ENCODE measurements around the gene IQCF6. TPM values are rescaled to one million over a fixed set of nuclear protein-coding genes. Genes with fewer than 3 reads are reported as not detected.

IQCF6 gene
- total RNA-seq, 1 donor from 2014 or later: not detected

DNA sequence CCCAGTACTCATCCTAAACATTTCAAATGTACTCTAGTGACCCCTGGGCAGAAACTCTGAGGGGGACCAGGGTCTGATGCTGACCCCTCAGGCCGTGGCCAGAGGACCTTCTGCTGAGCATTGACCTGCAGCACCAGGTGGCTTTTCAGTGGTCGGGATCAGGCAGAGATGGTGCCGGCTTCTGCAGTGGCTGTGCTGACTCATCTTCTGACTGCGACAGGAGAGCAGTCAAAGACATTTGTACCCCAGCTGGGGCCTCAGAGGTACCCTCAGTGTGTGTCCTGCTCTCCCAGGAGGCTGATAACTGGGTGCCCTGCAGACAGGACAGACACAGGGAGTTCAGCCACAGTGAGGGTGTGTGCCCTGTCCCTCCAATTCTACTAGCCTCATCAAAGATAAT is 36.6 kb upstream of the IQCF6 start:
- no peaks in the 10 kb centered on the region for H3K4me1 ChIP-seq (ENCODE audit: insufficient read depth, low read length)
- H3K9ac ChIP-seq (ENCODE audit: low read length): no peak overlapping the region
- no peak overlapping the region for H3K4me3 Mint-ChIP-seq (ENCODE audit: unreplicated experiment)
- no peaks in the 10 kb centered on the region for H3K27me3 ChIP-seq (ENCODE audit: insufficient read depth, low read length)
- no peak for DNase-seq (ENCODE audit: low read depth)
- H3K36me3 ChIP-seq (ENCODE audit: insufficient read depth, low read length): no peaks in the 10 kb centered on the region
- no peak overlapping the region for H3K27ac ChIP-seq (ENCODE audit: low read depth, low read length)
- no peak overlapping the region for H3K4me3 ChIP-seq (ENCODE audit: insufficient read depth, low read depth, low read length)
- H2AFZ ChIP-seq (ENCODE audit: low read depth, low read length): no peak overlapping the region
- no peak overlapping the region for H3K27ac Mint-ChIP-seq (ENCODE audit: unreplicated experiment)
- FAIRE-seq: no peak
- H3K27me3 Mint-ChIP-seq (ENCODE audit: low read depth, unreplicated experiment): peaks cover 17% of the 10 kb centered on the region
- H3K4me2 ChIP-seq (ENCODE audit: low read length): no peak overlapping the region
- no peaks in the 10 kb centered on the region for H3K79me2 ChIP-seq (ENCODE audit: insufficient read depth, low read length)
- H4K20me1 ChIP-seq (ENCODE audit: insufficient read depth, low read length): no peaks in the 10 kb centered on the region
- H3K36me3 Mint-ChIP-seq (ENCODE audit: low read depth, unreplicated experiment): peaks cover 4% of the 10 kb centered on the region
- peaks cover 3% of the 10 kb centered on the region for H3K4me1 Mint-ChIP-seq (ENCODE audit: low read depth, unreplicated experiment)
- no peaks in the 10 kb centered on the region for H3K9me3 ChIP-seq (ENCODE audit: insufficient read depth, low read depth, low read length)
- TF ChIP-seq, protein P1, sequence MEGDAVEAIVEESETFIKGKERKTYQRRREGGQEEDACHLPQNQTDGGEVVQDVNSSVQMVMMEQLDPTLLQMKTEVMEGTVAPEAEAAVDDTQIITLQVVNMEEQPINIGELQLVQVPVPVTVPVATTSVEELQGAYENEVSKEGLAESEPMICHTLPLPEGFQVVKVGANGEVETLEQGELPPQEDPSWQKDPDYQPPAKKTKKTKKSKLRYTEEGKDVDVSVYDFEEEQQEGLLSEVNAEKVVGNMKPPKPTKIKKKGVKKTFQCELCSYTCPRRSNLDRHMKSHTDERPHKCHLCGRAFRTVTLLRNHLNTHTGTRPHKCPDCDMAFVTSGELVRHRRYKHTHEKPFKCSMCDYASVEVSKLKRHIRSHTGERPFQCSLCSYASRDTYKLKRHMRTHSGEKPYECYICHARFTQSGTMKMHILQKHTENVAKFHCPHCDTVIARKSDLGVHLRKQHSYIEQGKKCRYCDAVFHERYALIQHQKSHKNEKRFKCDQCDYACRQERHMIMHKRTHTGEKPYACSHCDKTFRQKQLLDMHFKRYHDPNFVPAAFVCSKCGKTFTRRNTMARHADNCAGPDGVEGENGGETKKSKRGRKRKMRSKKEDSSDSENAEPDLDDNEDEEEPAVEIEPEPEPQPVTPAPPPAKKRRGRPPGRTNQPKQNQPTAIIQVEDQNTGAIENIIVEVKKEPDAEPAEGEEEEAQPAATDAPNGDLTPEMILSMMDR (IDR thresholded peaks at IDR 0.05; ENCODE audit: insufficient read depth, low read depth, low read length): no peak
- no peak for TF ChIP-seq EZH2 (IDR thresholded peaks at IDR 0.05; ENCODE audit: insufficient read depth, low read length)
- peaks cover 12% of the 10 kb centered on the region for H3K9me3 Mint-ChIP-seq (ENCODE audit: unreplicated experiment)

DNA sequence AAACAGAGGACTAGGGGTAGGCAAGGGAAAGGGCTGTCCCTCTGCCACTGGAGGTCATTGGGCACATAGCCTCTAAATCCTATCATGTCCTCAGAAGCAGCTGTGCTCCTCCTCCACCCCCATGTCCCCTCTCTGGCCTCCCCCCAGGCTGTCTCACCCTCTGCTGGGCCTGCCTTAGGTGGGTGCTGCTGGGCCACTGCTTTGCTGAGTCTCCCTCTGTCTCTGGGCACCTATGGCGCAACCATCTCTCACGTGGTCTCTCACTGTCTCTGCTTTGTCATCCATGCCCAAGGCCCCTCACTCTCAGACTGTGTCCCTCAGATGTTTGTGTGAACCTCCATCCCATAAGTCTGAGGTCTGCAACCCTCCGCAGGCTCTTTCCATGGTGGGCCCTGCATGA is 35.0 kb upstream of the IQCF6 start:
- H3K27ac ChIP-seq (ENCODE audit: low read depth, low read length): no peak overlapping the region
- H3K4me3 ChIP-seq (ENCODE audit: insufficient read depth, low read depth, low read length): no peak overlapping the region
- no peak overlapping the region for H3K4me3 Mint-ChIP-seq (ENCODE audit: unreplicated experiment)
- no peaks in the 10 kb centered on the region for H3K36me3 ChIP-seq (ENCODE audit: insufficient read depth, low read length)
- TF ChIP-seq, protein P1 (IDR thresholded peaks at IDR 0.05; ENCODE audit: insufficient read depth, low read depth, low read length): no peak
- no peak for TF ChIP-seq EZH2 (IDR thresholded peaks at IDR 0.05; ENCODE audit: insufficient read depth, low read length)
- H3K27me3 ChIP-seq (ENCODE audit: insufficient read depth, low read length): no peaks in the 10 kb centered on the region
- H3K4me2 ChIP-seq (ENCODE audit: low read length): no peak overlapping the region
- H3K27me3 Mint-ChIP-seq (ENCODE audit: low read depth, unreplicated experiment): peaks cover 14% of the 10 kb centered on the region
- H3K36me3 Mint-ChIP-seq (ENCODE audit: low read depth, unreplicated experiment): peaks cover 4% of the 10 kb centered on the region
- no peak for DNase-seq (ENCODE audit: low read depth)
- H3K27ac Mint-ChIP-seq (ENCODE audit: unreplicated experiment): no peak overlapping the region
- H3K4me1 Mint-ChIP-seq (ENCODE audit: low read depth, unreplicated experiment): peaks cover 3% of the 10 kb centered on the region
- H2AFZ ChIP-seq (ENCODE audit: low read depth, low read length): no peak overlapping the region
- no peak overlapping the region for H3K9ac ChIP-seq (ENCODE audit: low read length)
- peaks cover 12% of the 10 kb centered on the region for H3K9me3 Mint-ChIP-seq (ENCODE audit: unreplicated experiment)
- H4K20me1 ChIP-seq (ENCODE audit: insufficient read depth, low read length): no peaks in the 10 kb centered on the region
- FAIRE-seq: no peak
- H3K4me1 ChIP-seq (ENCODE audit: insufficient read depth, low read length): no peaks in the 10 kb centered on the region
- H3K79me2 ChIP-seq (ENCODE audit: insufficient read depth, low read length): no peaks in the 10 kb centered on the region
- no peaks in the 10 kb centered on the region for H3K9me3 ChIP-seq (ENCODE audit: insufficient read depth, low read depth, low read length)

GRCh38 chr3:51813539-51813938 is 34.5 kb upstream of the IQCF6 start:
- peaks cover 14% of the 10 kb centered on the region for H3K27me3 Mint-ChIP-seq (ENCODE audit: low read depth, unreplicated experiment)
- peaks cover 3% of the 10 kb centered on the region for H3K4me1 Mint-ChIP-seq (ENCODE audit: low read depth, unreplicated experiment)
- Histone ChIP-seq H3K36me3 (ENCODE audit: insufficient read depth, low read length) (no peaks in the 10 kb centered on the region), H3K27me3 (ENCODE audit: insufficient read depth, low read length) (no peaks in the 10 kb centered on the region), H3K9me3 (ENCODE audit: insufficient read depth, low read depth, low read length) (no peaks in the 10 kb centered on the region), H3K4me2 (ENCODE audit: low read length) (no peak overlapping the region), H3K79me2 (ENCODE audit: insufficient read depth, low read length) (no peaks in the 10 kb centered on the region), H3K4me3 (ENCODE audit: insufficient read depth, low read depth, low read length) (no peak overlapping the region), H3K9ac (ENCODE audit: low read length) (no peak overlapping the region), H2AFZ (ENCODE audit: low read depth, low read length) (no peak overlapping the region), H4K20me1 (ENCODE audit: insufficient read depth, low read length) (no peaks in the 10 kb centered on the region), H3K27ac (ENCODE audit: low read depth, low read length) (no peak overlapping the region), H3K4me1 (ENCODE audit: insufficient read depth, low read length) (no peaks in the 10 kb centered on the region)
- FAIRE-seq (no peak), DNase-seq (ENCODE audit: low read depth) (no peak)
- no peak overlapping the region for H3K27ac Mint-ChIP-seq (ENCODE audit: unreplicated experiment)
- TF ChIP-seq, protein P1 (IDR thresholded peaks at IDR 0.05; ENCODE audit: insufficient read depth, low read depth, low read length): no peak
- no peak for TF ChIP-seq EZH2 (IDR thresholded peaks at IDR 0.05; ENCODE audit: insufficient read depth, low read length)
- peaks cover 4% of the 10 kb centered on the region for H3K36me3 Mint-ChIP-seq (ENCODE audit: low read depth, unreplicated experiment)
- H3K9me3 Mint-ChIP-seq (ENCODE audit: unreplicated experiment): peaks cover 12% of the 10 kb centered on the region
- H3K4me3 Mint-ChIP-seq (ENCODE audit: unreplicated experiment): no peak overlapping the region
